ENCODE data around the gene BTBD9.
"Not testable (repeated sequence)": the region's sequence is repeated elsewhere in the genome, so short reads cannot be mapped to it uniquely, and the experiment has no call there.

The BTBD9 gene

DNA sequence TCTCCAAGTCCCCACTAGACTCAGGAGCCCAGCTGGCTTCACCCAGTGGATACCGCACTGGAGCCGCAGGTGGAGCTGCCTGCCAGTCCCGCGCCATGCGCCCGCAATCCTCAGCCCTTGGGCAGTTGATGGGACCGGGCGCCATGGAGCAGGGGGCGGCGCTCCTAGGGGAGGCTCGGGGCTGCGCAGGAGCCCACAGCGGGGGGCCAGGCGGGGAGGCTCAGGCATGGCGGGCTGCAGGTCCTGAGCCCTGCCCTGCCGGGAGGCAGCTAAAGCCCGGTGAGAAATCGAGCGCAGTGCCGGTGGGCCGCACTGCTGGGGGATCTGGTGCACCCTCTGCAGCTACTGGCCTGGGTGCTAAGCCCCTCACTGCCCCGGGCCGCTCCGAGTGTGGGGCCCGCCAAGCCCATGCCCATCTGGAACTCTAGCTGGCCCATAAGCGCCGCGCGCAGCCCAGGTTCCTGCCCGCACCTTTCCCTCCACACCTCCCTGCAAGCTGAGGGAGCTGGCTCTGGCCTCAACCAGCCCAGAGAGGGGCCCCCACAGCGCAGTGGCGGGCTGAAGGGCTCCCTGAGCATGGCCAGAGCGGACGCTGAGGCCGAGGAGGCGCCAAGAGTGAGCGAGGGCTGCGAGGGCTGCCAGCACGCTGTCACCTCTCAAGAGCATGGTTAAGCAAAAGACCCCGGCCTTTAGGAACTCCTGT, 515.4 kb downstream of the BTBD9 start:
- FAIRE-seq; DNase-seq (ENCODE audit: low spot score): not testable (repeated sequence)

DNA sequence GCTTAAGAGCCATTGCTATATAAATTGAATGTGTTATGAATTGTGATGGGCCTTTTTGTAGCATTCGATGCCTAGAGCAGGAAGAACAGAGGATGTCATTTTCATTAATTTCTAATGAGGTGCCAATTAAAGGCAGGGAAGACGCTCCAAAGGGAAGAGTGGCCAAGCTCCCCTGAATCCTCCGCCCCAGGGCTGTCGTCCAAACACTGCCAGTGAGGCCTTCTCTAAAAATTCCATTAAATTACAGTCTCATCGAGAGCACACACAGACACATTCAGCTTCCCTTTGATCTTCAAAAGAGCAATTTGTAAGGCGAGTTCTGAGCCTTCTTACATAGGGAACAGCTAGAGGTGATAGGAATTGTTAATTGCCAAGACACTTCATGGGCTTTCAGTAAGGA, 520.2 kb downstream of the BTBD9 start:
- no peak for DNase-seq (ENCODE audit: low spot score)
- FAIRE-seq = no peak

- FAIRE-seq (no peak), DNase-seq (ENCODE audit: low spot score) (no peak)
Measured at GRCh38 chr6:38118791-38119365, 520.9 kb downstream of the BTBD9 start.

All from urothelium cell line (cell line).